ENCODE data around the gene WDR91. TPM values are rescaled to one million over a fixed set of nuclear protein-coding genes. Genes with fewer than 3 reads are reported as not detected.

Gene WDR91
- total RNA-seq, 1 experiment from 2014 or later = 10.1 TPM

- TF ChIP-seq ZBTB33 (IDR thresholded peaks at IDR 0.05; ENCODE audit: extremely low read depth, insufficient replicate concordance, low read length) (no peak), ZFX (IDR thresholded peaks at IDR 0.05) (no peak), ZNF274 (IDR thresholded peaks at IDR 0.05; ENCODE audit: low read depth, low read length) (no peak), EZH2phosphoT487 (IDR thresholded peaks at IDR 0.05; ENCODE audit: borderline replicate concordance) (no peak), EZH2 (IDR thresholded peaks at IDR 0.05) (no peak)
Measured at GRCh38 chr7:135186261-135186540, 25.1 kb downstream of the WDR91 start (continued).

GRCh38 chr7:135185471-135186260 is 25.7 kb downstream of the WDR91 start:
- H4K20me1 ChIP-seq (ENCODE audit: insufficient read depth) = no peaks in the 10 kb centered on the region
- POLR2A ChIA-PET = no interaction called here
- H3K79me2 ChIP-seq (ENCODE audit: insufficient read depth, low read length) = no peaks in the 10 kb centered on the region
- no peak for ATAC-seq
- no peak for DNase-seq (ENCODE audit: low read depth, low spot score)
- H3K9me3 ChIP-seq (ENCODE audit: control insufficient read depth in 1 of 2, insufficient read depth in 1 of 2, low read depth in 1 of 2, low read length in 2 of 2) = peaks cover 0 to 9% of the 10 kb centered on the region in 2 experiments; a peak in 1 of 4 replicates
- H3K4me3 ChIP-seq (replicated peaks in 1 of 2; ENCODE audit: low read depth in 1 of 2, low read length in 2 of 2) = no peak overlapping the region
- RAD21 ChIA-PET (ENCODE audit: low non-redundant PET in 1 of 2, low total read pairs in 2 of 2, uncharacterized antibody in 2 of 2, unreplicated experiment in 2 of 2) = no interaction called here
- CTCF ChIA-PET = no interaction called here
- no peaks in the 10 kb centered on the region for H3K4me1 ChIP-seq (ENCODE audit: control insufficient read depth in 1 of 2, insufficient read depth in 2 of 2, low read length in 2 of 2)
- H3K27me3 ChIP-seq (ENCODE audit: insufficient read depth, low read length) = no peaks in the 10 kb centered on the region
- intact Hi-C loops (cut with micrococcal nuclease) = no loop called here
- BruUV-seq (replicated peaks) = no TSS peak
- no peak overlapping the region for H3K27ac ChIP-seq (ENCODE audit: low read depth, low read length)
- TF ChIP-seq SRF (IDR thresholded peaks at IDR 0.05; ENCODE audit: low read depth) (no peak), EZH2 (IDR thresholded peaks at IDR 0.05) (no peak), EGR1 (IDR thresholded peaks at IDR 0.05; ENCODE audit: low read depth) (no peak), EZH2phosphoT487 (IDR thresholded peaks at IDR 0.05; ENCODE audit: borderline replicate concordance) (no peak), RAD21 (IDR thresholded peaks at IDR 0.05; ENCODE audit: low read depth) (no peak), TCF7L2 (IDR thresholded peaks at IDR 0.05; ENCODE audit: borderline replicate concordance, extremely low read depth, insufficient read depth, insufficient read length) (no peak), ZBTB33 (IDR thresholded peaks at IDR 0.05; ENCODE audit: extremely low read depth, insufficient replicate concordance, low read length) (no peak)
- no peak overlapping the region for H3K9ac ChIP-seq (ENCODE audit: low read length)
- no peak overlapping the region for H3K4me2 ChIP-seq (ENCODE audit: low read length)
- H3K36me3 ChIP-seq (ENCODE audit: control insufficient read depth in 1 of 2, insufficient read depth in 2 of 2, low read length in 2 of 2) = no peaks in the 10 kb centered on the region
- no peak overlapping the region for H2AFZ ChIP-seq (ENCODE audit: low read depth, low read length, poor library complexity, severe bottlenecking)
- H3K9me2 ChIP-seq (ENCODE audit: insufficient read depth) = no peaks in the 10 kb centered on the region
